GM19463 (cell line): Measurements from ENCODE around the gene ATP6V0C.
A peak's percentile ranks its signal among the peaks of the same experiment; 100 is the strongest.

Experiments
- ATAC-seq: cut with Tn5 transposase; IDR thresholded peaks from one replicate; pipeline ENCODE4 v1.9.1; 2021; ENCODE audit warnings: mild to moderate bottlenecking, moderate library complexity; ENCODE audit not compliant: unreplicated experiment

ATP6V0C gene

GRCh38 chr16:2490190-2491105 is 23.3 kb upstream of the ATP6V0C start:
- ATAC-seq, result no peak

GRCh38 chr16:2492292-2492691 is 21.5 kb upstream of the ATP6V0C start:
- ATAC-seq, result no peak

GRCh38 chr16:2493605-2494004 is 20.1 kb upstream of the ATP6V0C start:
- no peak for ATAC-seq

GRCh38 chr16:2494616-2495015 is 19.1 kb upstream of the ATP6V0C start:
- ATAC-seq, result no peak

- no peak for ATAC-seq
Measured at GRCh38 chr16:2495041-2495440, 18.7 kb upstream of the ATP6V0C start.

- ATAC-seq, result no peak
Measured at GRCh38 chr16:2496223-2497115, 17.3 kb upstream of the ATP6V0C start.

GRCh38 chr16:2497116-2497630 is 16.6 kb upstream of the ATP6V0C start:
- no peak for ATAC-seq

- ATAC-seq, result no peak
Measured at GRCh38 chr16:2497695-2498484, 15.9 kb upstream of the ATP6V0C start.

- no peak for ATAC-seq
Measured at GRCh38 chr16:2498531-2499253, 15.1 kb upstream of the ATP6V0C start.

GRCh38 chr16:2499454-2499853 is 14.3 kb upstream of the ATP6V0C start:
- no peak for ATAC-seq

- no peak for ATAC-seq
Measured at GRCh38 chr16:2499890-2500429, 13.8 kb upstream of the ATP6V0C start.

- ATAC-seq, result no peak
Measured at GRCh38 chr16:2500430-2500917, 13.3 kb upstream of the ATP6V0C start.

GRCh38 chr16:2500918-2501750 is 12.6 kb upstream of the ATP6V0C start:
- peak; percentile 57 for ATAC-seq

- ATAC-seq, result no peak
Measured at GRCh38 chr16:2501946-2502895, 11.5 kb upstream of the ATP6V0C start.

- ATAC-seq, result no peak
Measured at GRCh38 chr16:2505695-2506094, 8.1 kb upstream of the ATP6V0C start.

GRCh38 chr16:2507052-2507659 is 6.6 kb upstream of the ATP6V0C start:
- ATAC-seq, result peak; percentile 52

- ATAC-seq, result peak; percentile 12
Measured at GRCh38 chr16:2507665-2508064, 6.1 kb upstream of the ATP6V0C start.
